ENCODE results near the gene UBASH3A. TPM values are rescaled to one million over a fixed set of nuclear protein-coding genes. Genes with fewer than 3 reads are reported as not detected.

UBASH3A gene
- total RNA-seq, 1 donor from 2014 or later, result 0.24 TPM

GRCh38 chr21:42374864-42375499 is 28.7 kb upstream of the UBASH3A start:
- no peak for ATAC-seq

GRCh38 chr21:42375506-42375905 is 28.2 kb upstream of the UBASH3A start:
- no peak for ATAC-seq

- no peak for ATAC-seq
These were observed 27.8 kb upstream of the UBASH3A start for GRCh38 chr21:42375966-42376337.

- peak; percentile 20 for ATAC-seq
These were observed 27.2 kb upstream of the UBASH3A start for GRCh38 chr21:42376338-42376982.

GRCh38 chr21:42377211-42377950 is 26.3 kb upstream of the UBASH3A start:
- no peak for ATAC-seq

- no peak for ATAC-seq
These were observed 25.8 kb upstream of the UBASH3A start for GRCh38 chr21:42377951-42378340.

GRCh38 chr21:42378418-42378817 is 25.3 kb upstream of the UBASH3A start:
- ATAC-seq, result no peak

- ATAC-seq, result no peak
These were observed 24.1 kb upstream of the UBASH3A start for GRCh38 chr21:42379426-42380215.

GRCh38 chr21:42381347-42381984 is 22.2 kb upstream of the UBASH3A start:
- peak; percentile 50 for ATAC-seq

- no peak for ATAC-seq
These were observed 20.8 kb upstream of the UBASH3A start for GRCh38 chr21:42382915-42383314.

- ATAC-seq, result no peak
These were observed 20.4 kb upstream of the UBASH3A start for GRCh38 chr21:42383331-42383730.

- ATAC-seq, result no peak
These were observed 19.4 kb upstream of the UBASH3A start for GRCh38 chr21:42384156-42384945.

GRCh38 chr21:42384989-42385388 is 18.7 kb upstream of the UBASH3A start:
- peak; percentile 35 for ATAC-seq

GRCh38 chr21:42385619-42386018 is 18.1 kb upstream of the UBASH3A start:
- ATAC-seq, result no peak

- no peak for ATAC-seq
These were observed 17.6 kb upstream of the UBASH3A start for GRCh38 chr21:42386034-42386591.

- no peak for ATAC-seq
These were observed 16.5 kb upstream of the UBASH3A start for GRCh38 chr21:42387164-42387563.

- ATAC-seq, result no peak
These were observed 15.8 kb upstream of the UBASH3A start for GRCh38 chr21:42387843-42388340.

- no peak for ATAC-seq
These were observed 14.8 kb upstream of the UBASH3A start for GRCh38 chr21:42388740-42389448.

GRCh38 chr21:42389449-42389835 is 14.3 kb upstream of the UBASH3A start:
- ATAC-seq, result no peak

GRCh38 chr21:42390193-42390592 is 13.5 kb upstream of the UBASH3A start:
- no peak for ATAC-seq

- ATAC-seq, result no peak
These were observed 13.0 kb upstream of the UBASH3A start for GRCh38 chr21:42390696-42391095.

Data from esophagus mucosa (tissue), 1 donor.